LNCaP clone FGC (cell line): ENCODE measurements around the gene NRSN2.

Experiments used
- DNase-seq: peaks from one replicate; pipeline ENCODE4 v3.0.0-alpha.2; 2011; ENCODE audit warnings: low read depth
- H3K4me3 ChIP-seq: 2 replicates; pipeline ENCODE4 v1.5.1; 2011; ENCODE audit warnings: mild to moderate bottlenecking, low read depth, low read length, control low read depth
- CTCF ChIP-seq: IDR thresholded peaks from 2 replicates; pipeline ENCODE4 v1.5.1; 2012; ENCODE audit warnings: mild to moderate bottlenecking; ENCODE audit not compliant: control insufficient read depth, insufficient read depth; ENCODE audit errors: extremely low read depth

Gene NRSN2

GRCh38 chr20:366041-366718 lies 19.3 kb downstream of the NRSN2 start:
- DNase-seq: peak; percentile 76
- no peak for TF ChIP-seq CTCF
- H3K4me3 ChIP-seq: peak overlapping the region; percentile 34

- DNase-seq: no peak
- H3K4me3 ChIP-seq: peak overlapping the region; percentile 34
- TF ChIP-seq CTCF: no peak
Measured at GRCh38 chr20:366719-367485, 20.0 kb downstream of the NRSN2 start.

- TF ChIP-seq CTCF: no peak
- no peak for DNase-seq
- H3K4me3 ChIP-seq: no peak overlapping the region
Measured at GRCh38 chr20:367486-367887, 20.6 kb downstream of the NRSN2 start.

GRCh38 chr20:368915-369314 lies 22.0 kb downstream of the NRSN2 start:
- no peak overlapping the region for H3K4me3 ChIP-seq
- no peak for DNase-seq
- no peak for TF ChIP-seq CTCF

- TF ChIP-seq CTCF: no peak
- no peak overlapping the region for H3K4me3 ChIP-seq
- DNase-seq: peak; percentile 79
Measured at GRCh38 chr20:370151-370600, 23.3 kb downstream of the NRSN2 start.

GRCh38 chr20:370977-371754 lies 24.3 kb downstream of the NRSN2 start:
- no peak for DNase-seq
- H3K4me3 ChIP-seq: no peak overlapping the region
- no peak for TF ChIP-seq CTCF
